Epithelial cell of prostate (primary cell): ENCODE measurements around the gene GRAPL.
"Not testable (repeated sequence)": the region's sequence is repeated elsewhere in the genome, so short reads cannot be mapped to it uniquely, and the experiment has no call there.

Experiments used
- DNase-seq: peaks from one replicate; pipeline ENCODE4 v3.0.0-alpha.2; 2011; ENCODE audit warnings: low read depth, low spot score
- H3K27ac ChIP-seq: fragments of 450-650 bp; 2 replicates; pipeline ENCODE4 v1.5.1; 2017; ENCODE audit warnings: mild to moderate bottlenecking

Gene GRAPL

DNA sequence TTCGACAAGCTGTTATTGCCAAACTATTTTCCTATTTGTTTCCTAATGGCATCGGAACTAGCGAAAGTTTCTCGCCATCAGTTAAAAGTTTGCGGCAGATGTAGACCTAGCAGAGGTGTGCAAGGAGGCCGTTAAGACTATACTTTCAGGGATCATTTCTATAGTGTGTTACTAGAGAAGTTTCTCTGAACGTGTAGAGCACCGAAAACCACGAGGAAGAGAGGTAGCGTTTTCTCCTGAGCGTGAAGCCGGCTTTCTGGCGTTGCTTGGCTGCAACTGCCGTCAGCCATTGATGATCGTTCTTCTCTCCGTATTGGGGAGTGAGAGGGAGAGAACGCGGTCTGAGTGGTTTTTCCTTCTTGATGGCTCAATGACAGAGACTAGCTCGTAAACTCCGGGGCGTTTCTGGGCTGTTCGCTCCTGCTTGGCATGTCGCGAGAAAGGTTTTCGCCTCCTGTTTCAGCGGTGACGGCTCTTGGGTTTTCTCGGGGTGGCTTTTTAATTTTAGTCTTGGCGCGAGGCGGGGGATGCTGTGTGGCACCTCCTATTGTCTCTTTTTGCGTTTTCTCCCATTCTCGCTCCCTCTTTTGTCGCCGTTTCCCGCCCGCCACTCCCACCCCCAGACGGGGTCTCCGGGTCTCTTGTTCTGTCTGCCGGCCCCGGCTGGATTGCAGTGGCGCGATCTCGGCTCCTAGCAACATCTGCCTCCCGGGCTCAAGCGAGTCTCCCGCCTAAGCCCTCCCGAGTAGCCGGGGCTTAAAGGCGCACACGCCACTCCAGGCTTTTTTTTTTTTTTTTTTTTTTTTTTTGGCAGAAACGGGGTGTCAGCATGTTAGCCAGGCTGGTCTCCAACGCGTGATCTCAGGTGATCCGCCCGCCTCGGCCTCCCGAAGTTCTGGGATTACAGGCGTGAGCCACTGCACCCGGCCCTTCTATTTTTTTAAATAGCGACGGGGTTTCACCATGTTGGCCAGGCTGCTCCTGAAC lies 60.8 kb downstream of the GRAPL start:
- not testable (repeated sequence) for H3K27ac ChIP-seq, DNase-seq

DNA sequence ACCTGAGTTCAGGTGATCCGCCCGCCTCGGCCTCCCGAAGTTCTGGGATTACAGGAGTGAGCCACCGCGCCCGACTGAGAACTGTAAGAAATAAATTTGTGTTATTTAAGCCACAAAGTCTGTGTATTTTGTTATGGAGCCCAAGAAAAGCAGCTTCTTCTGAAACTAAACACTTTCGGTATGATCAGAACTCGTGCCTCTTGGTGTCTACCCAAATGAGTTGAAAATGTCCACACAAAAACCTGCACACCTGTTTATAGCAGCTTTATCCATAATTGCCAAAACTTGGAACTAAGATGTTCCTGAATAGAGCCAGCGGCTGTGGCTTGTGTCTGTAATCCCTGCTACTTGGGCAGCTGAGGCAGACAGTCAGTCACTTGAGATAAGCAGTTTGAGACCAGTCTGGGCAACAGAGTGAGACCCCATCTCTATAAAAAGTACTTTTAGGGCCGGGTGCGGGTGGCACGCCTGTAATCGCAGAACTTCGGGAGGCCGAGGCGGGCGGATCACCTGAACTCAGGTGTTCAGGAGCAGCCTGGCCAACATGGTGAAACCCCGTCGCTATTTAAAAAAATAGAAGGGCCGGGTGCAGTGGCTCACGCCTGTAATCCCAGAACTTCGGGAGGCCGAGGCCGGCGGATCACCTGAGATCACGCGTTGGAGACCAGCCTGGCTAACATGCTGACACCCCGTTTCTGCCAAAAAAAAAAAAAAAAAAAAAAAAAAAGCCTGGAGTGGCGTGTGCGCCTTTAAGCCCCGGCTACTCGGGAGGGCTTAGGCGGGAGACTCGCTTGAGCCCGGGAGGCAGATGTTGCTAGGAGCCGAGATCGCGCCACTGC lies 61.7 kb downstream of the GRAPL start:
- not testable (repeated sequence) for H3K27ac ChIP-seq, DNase-seq

DNA sequence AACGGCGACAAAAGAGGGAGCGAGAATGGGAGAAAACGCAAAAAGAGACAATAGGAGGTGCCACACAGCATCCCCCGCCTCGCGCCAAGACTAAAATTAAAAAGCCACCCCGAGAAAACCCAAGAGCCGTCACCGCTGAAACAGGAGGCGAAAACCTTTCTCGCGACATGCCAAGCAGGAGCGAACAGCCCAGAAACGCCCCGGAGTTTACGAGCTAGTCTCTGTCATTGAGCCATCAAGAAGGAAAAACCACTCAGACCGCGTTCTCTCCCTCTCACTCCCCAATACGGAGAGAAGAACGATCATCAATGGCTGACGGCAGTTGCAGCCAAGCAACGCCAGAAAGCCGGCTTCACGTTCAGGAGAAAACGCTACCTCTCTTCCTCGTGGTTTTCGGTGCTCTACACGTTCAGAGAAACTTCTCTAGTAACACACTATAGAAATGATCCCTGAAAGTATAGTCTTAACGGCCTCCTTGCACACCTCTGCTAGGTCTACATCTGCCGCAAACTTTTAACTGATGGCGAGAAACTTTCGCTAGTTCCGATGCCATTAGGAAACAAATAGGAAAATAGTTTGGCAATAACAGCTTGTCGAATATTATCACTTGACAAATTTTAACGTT lies 62.5 kb downstream of the GRAPL start:
- H3K27ac ChIP-seq, DNase-seq: not testable (repeated sequence)

DNA sequence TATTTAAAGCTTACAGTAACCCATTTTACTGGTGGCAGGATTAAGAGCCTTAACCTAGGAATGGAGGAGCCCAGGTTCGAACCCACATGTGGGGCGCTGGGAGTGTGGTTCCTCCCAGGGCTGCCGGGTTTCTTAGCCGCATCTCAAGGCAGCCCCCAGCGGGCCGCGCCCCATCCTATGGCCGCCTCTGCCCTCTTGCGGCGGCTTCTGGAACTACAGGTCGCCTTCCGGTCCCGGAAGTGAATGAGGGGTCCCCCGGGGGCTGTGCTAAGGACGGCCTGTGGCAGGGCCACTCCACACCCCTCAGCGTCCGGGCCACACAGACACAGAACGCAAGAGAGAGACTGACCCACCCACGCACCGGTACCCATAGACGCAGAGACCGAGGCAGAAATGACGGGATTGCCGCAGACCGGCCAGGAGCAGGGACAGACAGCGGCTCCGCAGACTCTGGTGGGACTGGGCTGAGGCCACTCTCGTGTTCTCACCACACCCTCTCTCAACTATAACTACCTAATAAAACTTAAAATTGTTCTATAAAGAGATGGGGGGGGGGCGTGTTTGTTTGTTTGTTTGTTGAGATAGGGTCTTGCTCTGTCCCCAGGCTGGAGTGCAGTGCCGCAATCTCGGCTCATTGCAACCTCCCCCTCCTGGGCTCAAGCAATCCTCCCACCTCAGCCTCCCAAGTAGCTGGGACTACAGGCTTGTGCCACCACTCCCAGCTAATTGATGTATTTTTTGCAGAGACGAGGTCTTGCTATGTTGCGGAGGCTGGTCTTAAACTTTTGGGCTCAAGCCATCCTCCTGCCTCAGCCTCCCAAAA lies 69.2 kb downstream of the GRAPL start:
- DNase-seq, H3K27ac ChIP-seq: not testable (repeated sequence)

DNA sequence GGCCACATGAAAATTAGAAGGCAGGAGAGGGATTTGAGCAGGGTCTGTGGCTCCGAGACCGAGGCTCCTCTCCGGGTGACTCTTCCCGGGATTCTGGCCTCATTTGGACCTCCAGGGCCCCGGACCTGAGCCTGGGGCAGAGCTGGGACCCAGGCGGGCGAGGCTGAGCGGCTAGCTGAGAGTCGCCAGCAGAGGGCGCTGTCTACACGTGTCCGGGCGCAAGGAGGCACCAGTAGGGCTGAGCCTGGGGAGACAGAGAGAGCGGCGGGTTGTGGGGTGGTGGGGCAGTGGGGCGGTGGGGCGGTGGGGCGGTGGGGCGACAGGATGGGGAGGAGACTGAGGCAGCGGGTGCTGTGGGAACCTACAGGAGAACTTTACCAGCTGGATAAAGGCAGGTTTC lies 75.1 kb downstream of the GRAPL start:
- H3K27ac ChIP-seq, DNase-seq: not testable (repeated sequence)

DNA sequence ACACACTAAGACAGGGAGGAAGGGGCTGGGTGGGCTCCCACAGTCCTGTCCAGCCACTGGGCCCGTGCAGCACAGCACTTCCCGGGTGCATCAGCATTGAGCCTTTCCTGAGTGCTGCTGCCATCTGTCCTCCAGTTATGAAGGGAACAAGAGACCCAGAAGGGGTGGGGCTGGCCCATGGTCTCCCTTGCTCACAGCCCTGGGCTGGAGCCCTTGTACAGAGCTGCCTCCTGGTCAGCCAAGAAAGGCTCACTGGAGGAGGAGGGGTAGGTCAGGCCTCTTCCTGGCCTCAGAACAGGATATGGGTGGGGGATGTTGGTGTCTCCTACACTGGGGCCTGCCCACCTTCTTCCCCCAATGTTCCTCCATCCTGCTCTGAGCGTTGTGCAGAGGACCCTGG lies 76.0 kb downstream of the GRAPL start:
- not testable (repeated sequence) for DNase-seq, H3K27ac ChIP-seq
